ENCODE data around the gene NENF.
"Not testable (repeated sequence)": the region's sequence is repeated elsewhere in the genome, so short reads cannot be mapped to it uniquely, and the experiment has no call there.

The NENF gene

GRCh38 chr1:212432661-212433576 lies at the start of gene NENF:
TSS of gene NENF (plus strand) at chr1:212432920. CDS start at chr1:212432944, 24 bp downstream.
- no peaks in the 10 kb centered on the region for H3K9me3 ChIP-seq (ENCODE audit: control insufficient read depth in 1 of 2, low read length in 2 of 2)
- no peaks in the 10 kb centered on the region for H3K27me3 ChIP-seq (ENCODE audit: control insufficient read depth in 1 of 2, insufficient read depth in 2 of 2, low read length in 2 of 2)
- H3K27ac ChIP-seq (ENCODE audit: low read depth, low read length): no peak within 1 kb of the TSS

GRCh38 chr1:212386029-212386428 lies 46.7 kb upstream of the NENF start:
- H3K4me1 ChIP-seq (ENCODE audit: control insufficient read depth in 1 of 2, insufficient read depth in 2 of 2, low read length in 2 of 2): no peaks in the 10 kb centered on the region
- peaks cover 8 to 32% of the 10 kb centered on the region in 2 donors for H3K36me3 ChIP-seq (ENCODE audit: control insufficient read depth in 1 of 2, insufficient read depth in 2 of 2, low read length in 2 of 2)
- no peak overlapping the region for H3K27ac ChIP-seq (ENCODE audit: low read depth, low read length)
- H3K9me3 ChIP-seq (ENCODE audit: control insufficient read depth in 1 of 2, low read length in 2 of 2): no peaks in the 10 kb centered on the region
- H3K9ac ChIP-seq (ENCODE audit: low read depth in 1 of 2, low read length in 2 of 2): no peak overlapping the region
- no peak overlapping the region for H3K4me3 ChIP-seq (ENCODE audit: low read depth in 1 of 2, low read length in 2 of 2)
- H3K27me3 ChIP-seq (ENCODE audit: control insufficient read depth in 1 of 2, insufficient read depth in 2 of 2, low read length in 2 of 2): no peaks in the 10 kb centered on the region

More at GRCh38 chr1:212432661-212433576, at the start of gene NENF:
- Histone ChIP-seq H3K9ac (ENCODE audit: low read depth in 1 of 2, low read length in 2 of 2) (peak within 1 kb of the TSS; percentile 70 to 72), H3K4me1 (ENCODE audit: control insufficient read depth in 1 of 2, insufficient read depth in 2 of 2, low read length in 2 of 2) (peaks cover 24 to 30% of the 10 kb centered on the region in 2 donors), H3K36me3 (ENCODE audit: control insufficient read depth in 1 of 2, insufficient read depth in 2 of 2, low read length in 2 of 2) (no peaks in the 10 kb centered on the region), H3K4me3 (ENCODE audit: low read depth in 1 of 2, low read length in 2 of 2) (peak within 1 kb of the TSS; percentile 79 to 83)

- Histone ChIP-seq H3K36me3 (ENCODE audit: control insufficient read depth in 1 of 2, insufficient read depth in 2 of 2, low read length in 2 of 2) (peaks cover 8 to 25% of the 10 kb centered on the region in 2 donors), H3K4me3 (ENCODE audit: low read depth in 1 of 2, low read length in 2 of 2) (no peak overlapping the region), H3K4me1 (ENCODE audit: control insufficient read depth in 1 of 2, insufficient read depth in 2 of 2, low read length in 2 of 2) (no peaks in the 10 kb centered on the region), H3K9ac (ENCODE audit: low read depth in 1 of 2, low read length in 2 of 2) (no peak overlapping the region), H3K27ac (ENCODE audit: low read depth, low read length) (no peak overlapping the region), H3K9me3 (ENCODE audit: control insufficient read depth in 1 of 2, low read length in 2 of 2) (no peaks in the 10 kb centered on the region), H3K27me3 (ENCODE audit: control insufficient read depth in 1 of 2, insufficient read depth in 2 of 2, low read length in 2 of 2) (no peaks in the 10 kb centered on the region)
Observed at GRCh38 chr1:212388985-212389716, 43.6 kb upstream of the NENF start.

GRCh38 chr1:212395678-212396437 lies 36.9 kb upstream of the NENF start:
- not testable (repeated sequence) for H3K27me3 ChIP-seq (ENCODE audit: control insufficient read depth in 1 of 2, insufficient read depth in 2 of 2, low read length in 2 of 2); H3K27ac ChIP-seq (ENCODE audit: low read depth, low read length); H3K9ac ChIP-seq (ENCODE audit: low read depth in 1 of 2, low read length in 2 of 2); H3K4me3 ChIP-seq (ENCODE audit: low read depth in 1 of 2, low read length in 2 of 2); H3K36me3 ChIP-seq (ENCODE audit: control insufficient read depth in 1 of 2, insufficient read depth in 2 of 2, low read length in 2 of 2); H3K4me1 ChIP-seq (ENCODE audit: control insufficient read depth in 1 of 2, insufficient read depth in 2 of 2, low read length in 2 of 2)
- H3K9me3 ChIP-seq (ENCODE audit: control insufficient read depth in 1 of 2, low read length in 2 of 2): peaks cover 6 to 11% of the 10 kb centered on the region in 2 donors

- H3K36me3 ChIP-seq (ENCODE audit: control insufficient read depth in 1 of 2, insufficient read depth in 2 of 2, low read length in 2 of 2): no peaks in the 10 kb centered on the region
- H3K27ac ChIP-seq (ENCODE audit: low read depth, low read length): no peak overlapping the region
Observed at GRCh38 chr1:212396638-212397037, 36.1 kb upstream of the NENF start.

GRCh38 chr1:212397171-212397570 lies 35.5 kb upstream of the NENF start:
- H3K9me3 ChIP-seq (ENCODE audit: control insufficient read depth in 1 of 2, low read length in 2 of 2): peaks cover 6 to 11% of the 10 kb centered on the region in 2 donors
- no peak overlapping the region for H3K4me3 ChIP-seq (ENCODE audit: low read depth in 1 of 2, low read length in 2 of 2)
- H3K27me3 ChIP-seq (ENCODE audit: control insufficient read depth in 1 of 2, insufficient read depth in 2 of 2, low read length in 2 of 2): no peaks in the 10 kb centered on the region
- no peaks in the 10 kb centered on the region for H3K36me3 ChIP-seq (ENCODE audit: control insufficient read depth in 1 of 2, insufficient read depth in 2 of 2, low read length in 2 of 2)
- H3K9ac ChIP-seq (ENCODE audit: low read depth in 1 of 2, low read length in 2 of 2): no peak overlapping the region
- H3K4me1 ChIP-seq (ENCODE audit: control insufficient read depth in 1 of 2, insufficient read depth in 2 of 2, low read length in 2 of 2): no peaks in the 10 kb centered on the region
- H3K27ac ChIP-seq (ENCODE audit: low read depth, low read length): no peak overlapping the region

More at GRCh38 chr1:212396638-212397037, 36.1 kb upstream of the NENF start:
- H3K27me3 ChIP-seq (ENCODE audit: control insufficient read depth in 1 of 2, insufficient read depth in 2 of 2, low read length in 2 of 2): no peaks in the 10 kb centered on the region
- no peak overlapping the region for H3K4me3 ChIP-seq (ENCODE audit: low read depth in 1 of 2, low read length in 2 of 2)
- H3K4me1 ChIP-seq (ENCODE audit: control insufficient read depth in 1 of 2, insufficient read depth in 2 of 2, low read length in 2 of 2): no peaks in the 10 kb centered on the region
- peaks cover 6 to 11% of the 10 kb centered on the region in 2 donors for H3K9me3 ChIP-seq (ENCODE audit: control insufficient read depth in 1 of 2, low read length in 2 of 2)
- H3K9ac ChIP-seq (ENCODE audit: low read depth in 1 of 2, low read length in 2 of 2): no peak overlapping the region

GRCh38 chr1:212401042-212401441 lies 31.7 kb upstream of the NENF start:
- H3K9ac ChIP-seq (ENCODE audit: low read depth in 1 of 2, low read length in 2 of 2): no peak overlapping the region
- H3K4me3 ChIP-seq (ENCODE audit: low read depth in 1 of 2, low read length in 2 of 2): no peak overlapping the region
- no peaks in the 10 kb centered on the region for H3K27me3 ChIP-seq (ENCODE audit: control insufficient read depth in 1 of 2, insufficient read depth in 2 of 2, low read length in 2 of 2)
- no peak overlapping the region for H3K27ac ChIP-seq (ENCODE audit: low read depth, low read length)
- no peaks in the 10 kb centered on the region for H3K36me3 ChIP-seq (ENCODE audit: control insufficient read depth in 1 of 2, insufficient read depth in 2 of 2, low read length in 2 of 2)
- H3K4me1 ChIP-seq (ENCODE audit: control insufficient read depth in 1 of 2, insufficient read depth in 2 of 2, low read length in 2 of 2): no peaks in the 10 kb centered on the region
- H3K9me3 ChIP-seq (ENCODE audit: control insufficient read depth in 1 of 2, low read length in 2 of 2): peaks cover 6 to 11% of the 10 kb centered on the region in 2 donors

- Histone ChIP-seq H3K27ac (ENCODE audit: low read depth, low read length) (no peak overlapping the region), H3K4me3 (ENCODE audit: low read depth in 1 of 2, low read length in 2 of 2) (no peak overlapping the region), H3K27me3 (ENCODE audit: control insufficient read depth in 1 of 2, insufficient read depth in 2 of 2, low read length in 2 of 2) (no peaks in the 10 kb centered on the region), H3K9ac (ENCODE audit: low read depth in 1 of 2, low read length in 2 of 2) (no peak overlapping the region), H3K9me3 (ENCODE audit: control insufficient read depth in 1 of 2, low read length in 2 of 2) (peaks cover 2 to 8% of the 10 kb centered on the region in 2 donors), H3K36me3 (ENCODE audit: control insufficient read depth in 1 of 2, insufficient read depth in 2 of 2, low read length in 2 of 2) (peaks cover 0 to 7% of the 10 kb centered on the region in 2 donors), H3K4me1 (ENCODE audit: control insufficient read depth in 1 of 2, insufficient read depth in 2 of 2, low read length in 2 of 2) (no peaks in the 10 kb centered on the region)
Observed at GRCh38 chr1:212401838-212402582, 30.7 kb upstream of the NENF start.

GRCh38 chr1:212402666-212403321 lies 29.9 kb upstream of the NENF start:
- no peak overlapping the region for H3K27ac ChIP-seq (ENCODE audit: low read depth, low read length)
- H3K9me3 ChIP-seq (ENCODE audit: control insufficient read depth in 1 of 2, low read length in 2 of 2): peaks cover 0 to under 1% of the 10 kb centered on the region in 2 donors
- peaks cover 0 to 9% of the 10 kb centered on the region in 2 donors for H3K36me3 ChIP-seq (ENCODE audit: control insufficient read depth in 1 of 2, insufficient read depth in 2 of 2, low read length in 2 of 2)
- H3K27me3 ChIP-seq (ENCODE audit: control insufficient read depth in 1 of 2, insufficient read depth in 2 of 2, low read length in 2 of 2): no peaks in the 10 kb centered on the region
- no peak overlapping the region for H3K4me3 ChIP-seq (ENCODE audit: low read depth in 1 of 2, low read length in 2 of 2)
- H3K9ac ChIP-seq (ENCODE audit: low read depth in 1 of 2, low read length in 2 of 2): no peak overlapping the region
- no peaks in the 10 kb centered on the region for H3K4me1 ChIP-seq (ENCODE audit: control insufficient read depth in 1 of 2, insufficient read depth in 2 of 2, low read length in 2 of 2)
